ENCODE data around the gene CDS2.

CDS2 gene

DNA sequence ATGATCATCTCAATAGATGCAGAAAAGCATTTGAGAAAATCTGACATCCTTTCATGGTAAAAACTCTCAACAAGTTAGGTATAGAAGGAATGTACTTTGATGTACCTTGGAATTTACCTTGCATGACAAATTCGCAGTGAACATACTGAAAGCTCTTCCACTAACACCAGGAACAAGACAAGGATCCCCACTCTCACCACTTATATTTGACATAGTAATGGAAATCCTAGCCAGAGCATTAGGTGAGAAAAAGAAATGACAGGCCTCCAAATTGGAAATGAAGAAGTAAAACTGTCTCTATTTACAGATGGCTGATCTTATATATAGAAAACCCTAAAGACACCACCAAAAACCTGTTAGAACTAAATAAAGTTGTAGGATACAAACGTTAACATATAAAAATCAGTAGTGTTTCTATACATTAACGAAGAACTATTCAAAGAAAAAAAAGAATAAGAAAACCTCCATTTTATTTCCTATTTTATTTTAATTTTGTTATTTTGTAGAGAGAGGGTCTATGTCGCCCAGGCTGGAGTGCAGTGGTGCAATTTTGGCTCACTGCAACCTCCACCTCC, 34.0 kb upstream of the CDS2 start:
- Histone ChIP-seq H3K9me3 (ENCODE audit: control insufficient read depth, low read length) (no peaks in the 10 kb centered on the region), H3K23ac (ENCODE audit: low read length in 2 of 2) (no peak overlapping the region), H2BK15ac (ENCODE audit: low read depth, poor library complexity, severe bottlenecking) (no peak overlapping the region), H3K27ac (ENCODE audit: low read length, poor library complexity, severe bottlenecking) (no peak overlapping the region), H2AFZ (ENCODE audit: low read depth, low read length) (no peak overlapping the region), H4K8ac (ENCODE audit: low read length) (no peak overlapping the region), H3K4me2 (ENCODE audit: low read length, poor library complexity, severe bottlenecking) (no peak overlapping the region), H3K9ac (ENCODE audit: low read length) (no peak overlapping the region), H3K4me1 (ENCODE audit: control insufficient read depth, insufficient read depth, low read depth, low read length) (no peaks in the 10 kb centered on the region), H2AK5ac (ENCODE audit: low read length, severe bottlenecking) (no peak overlapping the region), H3K79me1 (replicated peaks; ENCODE audit: low read length, poor library complexity, severe bottlenecking) (peaks cover 4% of the 10 kb centered on the region), H3K36me3 (ENCODE audit: control insufficient read depth in 1 of 2, insufficient read depth in 2 of 2, low read depth in 1 of 2, low read length in 2 of 2) (peaks cover 16 to 33% of the 10 kb centered on the region in 2 experiments), H3K4me3 (ENCODE audit: insufficient read depth in 1 of 2, low read depth in 1 of 2, low read length in 2 of 2) (no peak overlapping the region), H3K18ac (ENCODE audit: low read depth in 1 of 2, low read length in 2 of 2) (no peak overlapping the region), H2BK12ac (ENCODE audit: low read length in 2 of 2) (no peak overlapping the region), H4K91ac (ENCODE audit: low read length) (no peak overlapping the region), H3K27me3 (ENCODE audit: control insufficient read depth in 1 of 2, insufficient read depth in 1 of 2, low read length in 2 of 2) (no peaks in the 10 kb centered on the region), H3K4ac (ENCODE audit: low read depth in 1 of 2, low read length in 2 of 2) (no peak overlapping the region), H2BK120ac (ENCODE audit: low read depth, low read length) (no peak overlapping the region), H2BK5ac (ENCODE audit: low read depth, low read length, poor library complexity, severe bottlenecking) (no peak overlapping the region), H3K14ac (ENCODE audit: low read length in 2 of 2) (no peak overlapping the region)
- no peak for DNase-seq
- no CpG with 5 or more reads among the region's 4 CpGs for WGBS

DNA sequence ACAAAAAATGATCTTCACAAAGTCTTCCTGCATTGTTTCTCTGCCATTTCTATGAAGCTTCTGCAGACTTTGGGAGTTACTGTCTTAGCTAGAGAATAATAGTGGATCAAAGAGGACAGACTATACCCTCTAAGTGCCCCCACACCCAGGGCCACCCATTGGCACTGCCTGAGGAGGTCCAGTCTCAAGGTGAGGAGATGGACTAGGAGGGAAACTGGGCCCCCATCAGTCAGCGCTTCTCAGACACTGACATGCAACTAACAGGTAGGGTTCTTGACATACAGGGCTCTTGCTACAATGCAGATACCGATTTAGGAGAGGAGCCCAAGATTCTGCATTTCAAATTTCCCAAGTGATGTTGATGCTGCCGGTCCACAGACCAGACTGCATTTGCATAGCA, 31.4 kb upstream of the CDS2 start:
- 100% methylated on average over 3 of the region's 3 CpGs for WGBS
- Histone ChIP-seq H3K9me3 (ENCODE audit: control insufficient read depth, low read length) (no peaks in the 10 kb centered on the region), H3K27ac (ENCODE audit: low read length, poor library complexity, severe bottlenecking) (no peak overlapping the region)

DNA sequence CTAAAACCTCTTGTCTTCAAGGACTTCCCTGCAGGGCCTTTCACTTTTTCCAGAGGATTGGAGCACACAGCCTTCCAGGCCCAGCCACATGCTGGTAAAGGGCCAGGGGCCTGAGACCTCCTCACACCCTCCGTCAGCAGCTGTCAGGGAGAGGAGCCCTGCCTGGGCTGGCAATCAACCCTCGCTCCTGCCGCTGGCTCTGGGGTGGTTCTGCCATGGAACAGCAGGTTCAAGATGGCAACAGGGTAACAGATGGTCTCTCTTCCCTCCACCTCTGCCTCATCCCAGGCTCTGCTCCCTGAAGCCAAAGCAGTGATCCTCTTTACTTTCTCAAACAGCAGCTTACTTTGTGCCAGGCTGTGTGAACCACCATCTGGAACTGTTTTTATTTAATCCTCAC, 30.9 kb upstream of the CDS2 start:
- no peak overlapping the region for H3K14ac ChIP-seq (ENCODE audit: low read length in 2 of 2)
- H3K4me3 ChIP-seq (ENCODE audit: insufficient read depth in 1 of 2, low read depth in 1 of 2, low read length in 2 of 2), result no peak overlapping the region
- no peak overlapping the region for H4K91ac ChIP-seq (ENCODE audit: low read length)
- no peak overlapping the region for H3K23ac ChIP-seq (ENCODE audit: low read length in 2 of 2)
- H2BK15ac ChIP-seq (ENCODE audit: low read depth, poor library complexity, severe bottlenecking), result no peak overlapping the region
- H4K8ac ChIP-seq (ENCODE audit: low read length), result no peak overlapping the region
- H3K4me2 ChIP-seq (ENCODE audit: low read length, poor library complexity, severe bottlenecking), result no peak overlapping the region
- no peak overlapping the region for H3K9ac ChIP-seq (ENCODE audit: low read length)
- no peak overlapping the region for H2AK5ac ChIP-seq (ENCODE audit: low read length, severe bottlenecking)
- DNase-seq, result no peak
- H3K27me3 ChIP-seq (ENCODE audit: control insufficient read depth in 1 of 2, insufficient read depth in 1 of 2, low read length in 2 of 2), result no peaks in the 10 kb centered on the region
- H3K36me3 ChIP-seq (ENCODE audit: control insufficient read depth in 1 of 2, insufficient read depth in 2 of 2, low read depth in 1 of 2, low read length in 2 of 2), result peaks cover 19 to 58% of the 10 kb centered on the region in 2 experiments
- H2BK5ac ChIP-seq (ENCODE audit: low read depth, low read length, poor library complexity, severe bottlenecking), result no peak overlapping the region
- H3K4me1 ChIP-seq (ENCODE audit: control insufficient read depth, insufficient read depth, low read depth, low read length), result no peaks in the 10 kb centered on the region
- no peak overlapping the region for H3K18ac ChIP-seq (ENCODE audit: low read depth in 1 of 2, low read length in 2 of 2)
- H2BK120ac ChIP-seq (ENCODE audit: low read depth, low read length), result no peak overlapping the region
- no peaks in the 10 kb centered on the region for H3K9me3 ChIP-seq (ENCODE audit: control insufficient read depth, low read length)
- H3K79me1 ChIP-seq (replicated peaks; ENCODE audit: low read length, poor library complexity, severe bottlenecking), result peaks cover 9% of the 10 kb centered on the region
- H2AFZ ChIP-seq (ENCODE audit: low read depth, low read length), result no peak overlapping the region
- no peak overlapping the region for H2BK12ac ChIP-seq (ENCODE audit: low read length in 2 of 2)
- 89% methylated on average over 3 of the region's 3 CpGs for WGBS
- H3K27ac ChIP-seq (ENCODE audit: low read length, poor library complexity, severe bottlenecking), result no peak overlapping the region
- no peak overlapping the region for H3K4ac ChIP-seq (ENCODE audit: low read depth in 1 of 2, low read length in 2 of 2)

More for the DNA sequence above, 31.4 kb upstream of the CDS2 start:
- Histone ChIP-seq H2AFZ (ENCODE audit: low read depth, low read length) (no peak overlapping the region), H3K4me2 (ENCODE audit: low read length, poor library complexity, severe bottlenecking) (no peak overlapping the region), H2BK15ac (ENCODE audit: low read depth, poor library complexity, severe bottlenecking) (no peak overlapping the region), H3K9ac (ENCODE audit: low read length) (no peak overlapping the region), H3K4me3 (ENCODE audit: insufficient read depth in 1 of 2, low read depth in 1 of 2, low read length in 2 of 2) (no peak overlapping the region), H2BK120ac (ENCODE audit: low read depth, low read length) (no peak overlapping the region), H3K23ac (ENCODE audit: low read length in 2 of 2) (no peak overlapping the region), H3K4ac (ENCODE audit: low read depth in 1 of 2, low read length in 2 of 2) (no peak overlapping the region), H2BK5ac (ENCODE audit: low read depth, low read length, poor library complexity, severe bottlenecking) (no peak overlapping the region), H4K8ac (ENCODE audit: low read length) (no peak overlapping the region), H3K4me1 (ENCODE audit: control insufficient read depth, insufficient read depth, low read depth, low read length) (no peaks in the 10 kb centered on the region), H4K91ac (ENCODE audit: low read length) (no peak overlapping the region), H3K36me3 (ENCODE audit: control insufficient read depth in 1 of 2, insufficient read depth in 2 of 2, low read depth in 1 of 2, low read length in 2 of 2) (peaks cover 19 to 56% of the 10 kb centered on the region in 2 experiments), H3K79me1 (replicated peaks; ENCODE audit: low read length, poor library complexity, severe bottlenecking) (peaks cover 9% of the 10 kb centered on the region), H3K27me3 (ENCODE audit: control insufficient read depth in 1 of 2, insufficient read depth in 1 of 2, low read length in 2 of 2) (no peaks in the 10 kb centered on the region), H2AK5ac (ENCODE audit: low read length, severe bottlenecking) (no peak overlapping the region), H3K18ac (ENCODE audit: low read depth in 1 of 2, low read length in 2 of 2) (no peak overlapping the region), H2BK12ac (ENCODE audit: low read length in 2 of 2) (no peak overlapping the region), H3K14ac (ENCODE audit: low read length in 2 of 2) (no peak overlapping the region)
- DNase-seq, result no peak

DNA sequence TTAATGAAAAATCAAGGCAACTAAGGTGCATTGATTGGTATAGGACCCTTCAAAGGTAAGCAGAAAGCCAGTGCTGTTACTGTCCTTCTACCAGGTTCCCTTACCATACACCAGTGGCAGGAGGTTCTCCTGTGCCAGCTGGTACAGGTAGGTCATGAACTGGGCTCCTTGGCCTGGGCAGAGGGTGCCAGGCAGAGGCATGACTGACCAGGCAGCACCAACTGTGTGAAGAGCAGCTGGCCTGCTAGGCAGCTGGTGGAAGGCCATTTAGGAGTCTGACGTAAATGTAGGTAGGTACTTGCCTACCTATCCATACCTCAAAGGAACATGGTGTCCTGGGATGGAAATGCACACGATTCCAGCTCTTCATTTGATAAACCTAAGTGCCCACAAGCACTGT, 30.3 kb upstream of the CDS2 start:
- Histone ChIP-seq H4K8ac (ENCODE audit: low read length) (no peak overlapping the region), H3K27me3 (ENCODE audit: control insufficient read depth in 1 of 2, insufficient read depth in 1 of 2, low read length in 2 of 2) (no peaks in the 10 kb centered on the region), H3K27ac (ENCODE audit: low read length, poor library complexity, severe bottlenecking) (no peak overlapping the region), H2BK12ac (ENCODE audit: low read length in 2 of 2) (no peak overlapping the region), H3K18ac (ENCODE audit: low read depth in 1 of 2, low read length in 2 of 2) (no peak overlapping the region), H3K23ac (ENCODE audit: low read length in 2 of 2) (no peak overlapping the region), H3K4me2 (ENCODE audit: low read length, poor library complexity, severe bottlenecking) (no peak overlapping the region), H2AFZ (ENCODE audit: low read depth, low read length) (no peak overlapping the region), H3K79me1 (replicated peaks; ENCODE audit: low read length, poor library complexity, severe bottlenecking) (peaks cover 9% of the 10 kb centered on the region), H2AK5ac (ENCODE audit: low read length, severe bottlenecking) (no peak overlapping the region), H3K9me3 (ENCODE audit: control insufficient read depth, low read length) (no peaks in the 10 kb centered on the region), H3K14ac (ENCODE audit: low read length in 2 of 2) (no peak overlapping the region), H3K9ac (ENCODE audit: low read length) (no peak overlapping the region), H2BK15ac (ENCODE audit: low read depth, poor library complexity, severe bottlenecking) (no peak overlapping the region), H3K4me3 (ENCODE audit: insufficient read depth in 1 of 2, low read depth in 1 of 2, low read length in 2 of 2) (no peak overlapping the region), H3K36me3 (ENCODE audit: control insufficient read depth in 1 of 2, insufficient read depth in 2 of 2, low read depth in 1 of 2, low read length in 2 of 2) (peaks cover 21 to 63% of the 10 kb centered on the region in 2 experiments), H2BK5ac (ENCODE audit: low read depth, low read length, poor library complexity, severe bottlenecking) (no peak overlapping the region), H2BK120ac (ENCODE audit: low read depth, low read length) (no peak overlapping the region), H3K4ac (ENCODE audit: low read depth in 1 of 2, low read length in 2 of 2) (no peak overlapping the region), H4K91ac (ENCODE audit: low read length) (no peak overlapping the region), H3K4me1 (ENCODE audit: control insufficient read depth, insufficient read depth, low read depth, low read length) (no peaks in the 10 kb centered on the region)
- WGBS, result 100% methylated on average over 2 of the region's 2 CpGs
- no peak for DNase-seq

All from mesenchymal stem cell (in vitro differentiated cells and primary cell).